ENCODE results near the gene TPM3.

GRCh38 chr1:154137888-154138287 is 54.0 kb downstream of the TPM3 start:
- TF ChIP-seq CTCF (IDR thresholded peaks at IDR 0.05) (no peak), POLR2A (IDR thresholded peaks at IDR 0.05) (no peak)
